GM19397 (cell line): ENCODE measurements around the gene RBM20.
"Not testable (repeated sequence)": the region's sequence is repeated elsewhere in the genome, so short reads cannot be mapped to it uniquely, and the experiment has no call there.

ENCODE experiments used
- ATAC-seq: cut with Tn5 transposase; IDR thresholded peaks from one replicate; pipeline ENCODE4 v1.9.1; 2021; ENCODE audit warnings: mild to moderate bottlenecking, moderate library complexity; ENCODE audit not compliant: unreplicated experiment

Gene RBM20

DNA sequence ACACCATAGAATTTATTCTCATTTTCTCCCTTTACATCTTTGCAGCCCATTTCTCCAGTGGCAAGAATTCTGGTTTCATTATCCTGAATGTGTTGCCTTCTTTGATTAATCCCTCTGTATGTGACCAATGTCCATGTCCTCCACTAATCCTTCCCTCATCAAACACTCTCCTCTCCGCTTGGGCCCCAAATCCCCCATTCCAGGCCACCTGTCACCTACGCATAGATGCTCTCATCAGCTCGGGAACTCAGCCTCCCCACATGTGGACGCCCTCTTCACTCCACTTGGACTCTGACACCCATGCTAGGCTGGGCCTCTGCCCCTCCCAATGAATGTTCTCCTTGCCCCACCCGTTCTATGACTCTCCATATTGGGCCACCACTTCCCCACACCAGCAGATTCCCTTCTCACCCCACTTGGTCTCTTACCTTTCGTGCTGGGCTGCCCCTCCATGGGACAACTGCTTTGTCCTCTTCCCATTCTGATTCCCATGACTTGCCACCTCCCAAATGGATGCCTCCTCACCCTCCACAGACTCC, 18.7 kb upstream of the RBM20 start:
- no peak for ATAC-seq

DNA sequence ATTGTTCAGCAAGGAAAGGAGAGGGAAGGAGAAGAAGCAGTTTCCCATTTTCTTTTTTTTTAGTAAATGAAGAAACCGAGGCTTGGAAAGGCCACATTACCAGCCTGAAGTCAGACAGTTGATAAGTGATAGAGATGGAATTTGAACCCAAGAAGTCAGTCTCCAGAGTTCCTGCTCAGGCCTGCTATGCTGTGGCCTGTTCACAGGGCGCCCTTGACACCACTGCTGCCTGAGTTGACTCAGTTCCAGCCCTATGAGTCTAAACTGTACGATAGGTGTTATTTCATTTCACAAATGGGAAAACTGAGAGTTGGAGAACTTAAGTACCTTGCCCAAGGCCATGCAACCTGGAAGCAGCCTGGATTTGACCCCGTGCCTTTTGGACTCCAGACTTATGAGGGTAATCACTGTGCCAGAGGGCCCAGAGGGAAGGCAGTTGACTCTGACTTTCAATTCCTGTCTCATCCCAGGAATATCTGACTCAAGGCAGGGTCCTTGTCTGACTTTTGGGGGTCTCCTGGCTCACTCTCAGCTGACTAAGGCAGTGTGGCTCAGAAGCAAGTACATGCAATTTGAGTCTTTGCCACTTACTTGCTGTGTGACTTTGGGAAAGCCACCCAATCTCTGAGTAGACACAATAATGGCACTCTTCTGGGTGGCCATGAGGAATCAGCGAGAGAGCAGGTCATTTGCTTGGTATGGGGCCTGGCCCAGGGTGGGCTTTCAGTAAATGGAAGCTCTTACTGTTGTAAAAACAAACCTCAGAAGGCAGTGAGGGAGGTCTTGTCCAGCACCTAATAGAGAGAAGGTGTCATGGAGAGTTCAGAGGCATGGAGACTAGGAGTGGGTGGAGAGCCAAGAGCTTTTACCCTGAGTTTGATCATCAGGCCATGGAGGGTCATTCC, 17.9 kb upstream of the RBM20 start:
- no peak for ATAC-seq

DNA sequence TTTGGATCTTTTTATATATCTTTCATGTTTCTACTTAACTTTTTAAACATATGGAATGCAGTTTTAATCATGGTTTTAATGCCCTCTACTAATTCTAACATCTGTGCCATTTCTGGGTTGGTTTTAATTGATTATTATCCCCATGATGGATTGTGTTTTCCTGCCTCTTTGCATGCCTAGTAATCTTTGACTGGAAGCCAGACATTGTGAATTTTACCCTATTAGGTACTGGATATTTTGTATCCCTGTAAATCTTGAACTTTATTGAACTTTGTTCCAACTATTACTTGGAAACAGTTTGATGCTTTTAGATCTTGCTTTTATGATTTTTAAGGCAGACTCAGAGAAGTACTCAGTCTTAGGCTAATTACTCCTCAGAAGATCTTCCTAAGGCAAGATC, 16.0 kb upstream of the RBM20 start:
- ATAC-seq, result no peak

DNA sequence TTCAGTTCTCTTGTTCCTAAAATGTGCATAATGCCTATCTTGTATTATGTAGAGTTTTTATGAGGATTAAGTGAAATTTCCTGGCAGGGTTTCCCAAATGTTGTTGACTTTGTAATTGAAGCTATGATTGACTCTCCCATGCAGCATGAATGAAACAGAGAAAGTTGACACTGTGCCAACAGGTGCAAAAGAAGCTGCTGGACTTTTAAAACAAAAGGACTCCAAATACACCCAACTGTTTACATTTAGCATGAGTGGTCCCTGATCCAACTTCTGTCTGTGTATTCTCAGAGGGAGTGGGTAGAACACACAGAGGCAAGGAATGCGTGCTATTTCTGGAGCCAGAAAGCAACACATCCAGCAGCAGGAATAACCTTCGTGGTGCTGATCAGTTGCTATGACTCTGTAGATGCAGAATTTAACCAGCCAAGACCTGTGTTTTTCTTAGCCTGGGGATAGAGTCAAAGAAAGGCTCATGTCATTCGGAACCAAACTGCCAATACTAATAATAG, 14.4 kb upstream of the RBM20 start:
- ATAC-seq, result no peak

DNA sequence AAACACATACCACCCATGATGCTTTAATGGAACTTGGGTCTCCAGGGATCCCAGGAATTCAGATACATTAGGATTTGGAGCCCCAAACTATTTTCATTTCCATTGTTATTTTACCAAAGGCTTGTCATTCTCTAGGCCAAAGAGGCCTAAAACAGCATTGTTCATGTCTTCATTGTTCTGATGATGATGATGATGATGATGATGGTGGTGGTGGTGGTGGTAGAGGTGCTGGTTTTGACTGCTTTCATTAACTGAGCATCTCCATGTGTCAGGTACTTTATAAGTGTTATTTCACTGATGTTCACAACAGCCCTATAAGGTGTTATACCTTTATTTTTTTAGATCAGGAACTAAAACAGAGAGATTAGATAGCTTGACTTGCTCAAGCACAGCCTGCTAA, 12.2 kb upstream of the RBM20 start:
- no peak for ATAC-seq

DNA sequence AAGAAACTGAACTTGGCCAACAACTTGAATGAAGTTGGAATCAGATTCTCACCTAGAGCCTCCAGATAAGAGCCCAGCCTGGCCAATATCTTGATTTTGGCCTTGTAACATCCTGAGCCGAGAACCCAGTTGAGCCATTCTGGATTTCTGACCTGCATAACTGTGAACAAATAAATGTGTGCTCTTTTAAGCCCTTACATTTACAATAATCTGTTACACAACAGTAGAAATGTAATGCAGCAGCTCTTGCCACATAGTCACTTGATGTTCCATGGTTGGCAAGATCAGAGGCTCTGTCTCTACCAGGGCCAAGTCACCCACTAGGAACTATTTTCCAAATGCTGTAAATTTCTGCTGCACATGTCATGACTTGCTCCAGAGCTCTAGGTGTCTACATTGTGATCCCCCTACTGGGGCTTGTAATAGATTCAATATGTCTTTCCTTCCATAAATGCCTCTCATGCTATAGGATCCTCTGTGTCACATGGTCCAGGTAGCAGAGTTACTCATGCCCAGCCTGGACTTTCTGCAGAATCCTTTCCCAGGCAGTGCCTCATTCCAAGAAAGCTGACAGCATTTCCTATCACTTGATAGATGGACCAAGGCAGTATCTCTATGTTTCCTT, 11.4 kb upstream of the RBM20 start:
- ATAC-seq, result no peak

DNA sequence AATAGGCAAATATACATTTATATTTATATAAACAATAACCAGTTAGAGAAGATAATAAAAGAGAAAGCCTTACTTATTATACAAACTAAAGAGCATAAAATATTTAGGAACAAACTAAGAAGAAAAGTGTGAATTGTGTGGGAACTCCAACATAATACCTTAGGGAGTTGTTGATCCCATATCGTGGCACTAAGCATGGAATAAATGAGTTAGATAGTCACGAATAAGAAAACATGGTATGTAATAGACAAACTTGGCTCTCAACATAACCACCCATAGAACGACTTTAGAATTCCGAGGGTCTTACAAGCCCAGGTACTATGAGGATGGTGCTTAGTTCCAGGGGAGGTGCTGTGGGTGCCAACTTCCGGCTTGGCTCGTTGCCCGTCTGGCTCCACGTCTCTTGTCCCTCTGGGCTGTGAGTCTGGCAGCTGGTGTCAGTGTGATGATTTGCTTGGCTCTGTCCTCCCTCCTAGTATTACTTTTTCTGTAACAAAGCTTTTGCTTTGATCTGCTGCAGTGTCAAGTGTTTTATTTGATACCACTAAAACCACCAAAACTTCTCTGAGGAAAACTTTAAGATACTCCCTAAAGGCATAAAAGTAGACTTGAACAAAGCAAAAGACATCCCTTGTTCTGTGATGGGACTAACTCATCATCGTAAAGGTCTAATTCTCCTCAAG, 9.5 kb upstream of the RBM20 start:
- no peak for ATAC-seq

DNA sequence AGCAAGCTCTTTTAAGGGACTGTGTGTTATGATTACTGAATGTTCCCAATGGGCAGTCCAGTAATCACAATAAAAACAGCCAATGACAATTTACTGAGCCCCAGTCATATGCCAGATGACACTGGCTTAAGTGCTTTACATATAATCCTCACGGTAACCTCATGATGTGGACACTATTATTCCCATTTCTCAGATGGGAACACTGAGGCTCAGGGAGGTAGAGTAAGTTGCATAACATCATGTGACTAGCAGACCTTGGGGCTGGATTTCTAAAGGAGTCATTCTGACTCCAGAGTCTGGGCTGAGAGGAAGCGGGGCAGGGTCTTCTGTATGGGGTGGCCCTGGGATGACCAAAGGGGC, 7.6 kb upstream of the RBM20 start:
- ATAC-seq, result no peak

DNA sequence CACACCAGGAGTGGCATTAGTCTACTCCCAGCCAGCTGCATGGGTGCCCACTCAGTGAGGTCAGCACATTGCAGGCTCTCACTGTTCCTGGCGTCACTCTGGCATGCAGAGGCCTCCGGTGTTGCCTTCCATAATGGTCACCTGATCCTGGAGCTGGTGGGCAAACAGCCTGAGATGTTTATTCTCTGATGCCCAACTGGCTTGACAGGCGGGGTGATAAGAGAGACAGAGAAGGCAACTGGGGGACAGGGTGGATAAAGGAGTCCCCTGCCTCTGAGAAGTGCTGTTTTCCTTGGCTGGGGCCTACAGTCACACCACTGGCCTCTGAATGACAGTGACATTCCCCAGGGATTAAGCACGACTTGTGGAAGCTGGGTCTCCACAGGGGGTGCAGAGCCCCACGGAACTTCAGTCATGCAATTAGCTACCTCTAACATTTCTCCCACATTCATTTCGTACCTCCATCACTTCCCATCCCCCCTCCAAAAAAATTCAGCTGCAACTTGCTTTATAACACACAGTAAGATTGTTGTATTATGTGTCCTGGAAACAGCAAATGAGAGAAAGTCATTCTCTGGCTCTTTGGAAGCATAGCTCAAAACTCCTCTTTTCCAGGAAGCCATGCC, 7.1 kb upstream of the RBM20 start:
- ATAC-seq, result no peak

DNA sequence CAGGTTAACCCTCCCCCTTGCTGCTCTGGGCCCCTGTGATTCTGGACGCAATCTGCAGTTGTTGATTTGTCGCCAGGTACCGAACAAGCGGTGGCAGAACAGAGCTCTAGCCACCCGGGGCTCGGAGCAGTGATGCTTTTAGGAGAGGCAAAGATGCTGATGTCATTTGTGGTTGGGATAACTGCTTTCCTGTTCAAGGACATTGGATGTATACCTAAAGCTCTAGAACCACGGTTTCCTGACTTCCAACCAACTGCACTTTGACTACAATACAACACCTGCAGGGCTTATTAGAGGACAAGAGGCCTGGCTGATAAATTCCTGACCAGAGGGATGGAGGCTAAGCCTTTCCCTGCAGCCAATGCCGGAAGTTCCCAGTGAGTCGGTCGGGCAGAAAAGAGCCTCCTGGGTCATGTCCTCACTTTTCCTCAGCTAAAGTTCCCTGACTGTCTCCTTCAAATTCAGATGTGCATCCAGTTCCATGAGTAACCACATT, 6.5 kb upstream of the RBM20 start:
- no peak for ATAC-seq

DNA sequence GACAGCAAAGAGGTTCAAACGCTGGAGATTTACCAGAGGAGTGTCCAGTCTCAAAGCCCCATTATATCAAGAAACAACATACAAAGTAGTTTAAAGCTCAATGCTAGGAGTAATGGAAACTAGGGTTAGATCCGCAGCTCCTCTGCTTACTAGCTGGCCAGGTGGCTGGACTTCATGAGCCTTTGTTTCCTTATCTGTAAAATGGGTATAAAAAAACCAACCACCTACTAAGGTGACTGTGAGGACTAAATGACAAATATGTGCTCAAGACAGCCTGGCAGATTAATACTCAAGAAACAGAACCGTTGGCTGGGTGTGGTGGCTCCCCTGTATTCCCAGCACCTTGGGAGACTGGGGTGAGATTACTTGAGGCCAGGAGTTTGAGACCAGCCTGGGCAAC, 5.8 kb upstream of the RBM20 start:
- no peak for ATAC-seq

DNA sequence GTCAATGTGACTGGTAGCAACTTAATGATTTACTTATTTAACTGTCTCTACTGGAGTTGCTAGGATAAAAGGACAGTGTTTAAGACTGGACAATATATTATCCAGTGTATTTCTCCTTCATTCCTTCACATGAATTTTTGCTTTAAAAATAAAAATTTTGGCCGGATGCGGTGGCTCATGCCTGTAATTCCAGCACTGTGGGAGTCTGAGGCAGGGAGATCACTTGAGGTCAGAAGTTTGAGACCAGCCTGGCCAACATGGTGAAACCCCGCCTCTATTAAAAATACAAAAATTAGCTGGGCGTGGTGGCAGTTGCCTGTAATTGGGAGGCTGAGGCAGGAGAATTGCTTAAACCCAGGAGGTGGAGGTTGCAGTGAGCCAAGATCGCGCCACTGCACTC, 5.1 kb upstream of the RBM20 start:
- ATAC-seq, result not testable (repeated sequence)

DNA sequence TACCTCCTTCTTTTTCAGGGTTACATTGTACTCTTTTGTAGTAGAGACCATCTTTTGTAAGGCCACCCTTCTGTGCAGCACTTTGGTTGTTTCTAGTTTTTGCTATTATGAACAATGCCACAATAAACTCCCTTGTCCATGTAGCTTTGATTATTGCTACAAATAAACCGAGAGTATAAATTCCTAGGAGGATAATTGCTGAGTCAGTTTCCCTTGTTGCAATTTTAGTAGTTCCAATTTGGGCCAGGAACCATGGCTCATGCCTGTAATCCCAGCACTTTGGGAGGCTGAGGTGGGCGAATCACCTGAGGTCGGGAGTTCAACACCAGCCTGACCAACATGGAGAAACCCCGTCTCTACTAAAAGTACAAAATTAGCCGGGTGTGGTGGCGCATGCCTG, 4.3 kb upstream of the RBM20 start:
- ATAC-seq, result not testable (repeated sequence)

DNA sequence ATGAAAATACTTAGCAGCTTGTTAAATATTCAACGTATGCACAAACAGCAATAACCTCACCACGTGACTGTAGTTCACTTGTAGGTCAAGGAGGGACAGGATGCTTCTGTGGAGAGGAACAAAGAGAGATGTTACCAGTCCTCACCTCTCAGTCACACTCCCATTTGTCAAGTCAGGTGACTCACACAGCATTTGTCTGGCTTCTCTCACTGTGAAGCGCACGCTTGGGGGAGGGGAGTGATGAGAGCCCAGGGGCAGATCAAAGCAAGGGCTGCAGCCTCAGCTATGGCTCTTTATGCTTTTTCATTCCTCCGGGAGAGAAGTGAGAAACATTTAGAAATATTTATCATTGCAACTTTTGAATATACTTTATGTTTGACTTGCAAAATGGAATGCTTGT, 2.9 kb upstream of the RBM20 start:
- no peak for ATAC-seq

DNA sequence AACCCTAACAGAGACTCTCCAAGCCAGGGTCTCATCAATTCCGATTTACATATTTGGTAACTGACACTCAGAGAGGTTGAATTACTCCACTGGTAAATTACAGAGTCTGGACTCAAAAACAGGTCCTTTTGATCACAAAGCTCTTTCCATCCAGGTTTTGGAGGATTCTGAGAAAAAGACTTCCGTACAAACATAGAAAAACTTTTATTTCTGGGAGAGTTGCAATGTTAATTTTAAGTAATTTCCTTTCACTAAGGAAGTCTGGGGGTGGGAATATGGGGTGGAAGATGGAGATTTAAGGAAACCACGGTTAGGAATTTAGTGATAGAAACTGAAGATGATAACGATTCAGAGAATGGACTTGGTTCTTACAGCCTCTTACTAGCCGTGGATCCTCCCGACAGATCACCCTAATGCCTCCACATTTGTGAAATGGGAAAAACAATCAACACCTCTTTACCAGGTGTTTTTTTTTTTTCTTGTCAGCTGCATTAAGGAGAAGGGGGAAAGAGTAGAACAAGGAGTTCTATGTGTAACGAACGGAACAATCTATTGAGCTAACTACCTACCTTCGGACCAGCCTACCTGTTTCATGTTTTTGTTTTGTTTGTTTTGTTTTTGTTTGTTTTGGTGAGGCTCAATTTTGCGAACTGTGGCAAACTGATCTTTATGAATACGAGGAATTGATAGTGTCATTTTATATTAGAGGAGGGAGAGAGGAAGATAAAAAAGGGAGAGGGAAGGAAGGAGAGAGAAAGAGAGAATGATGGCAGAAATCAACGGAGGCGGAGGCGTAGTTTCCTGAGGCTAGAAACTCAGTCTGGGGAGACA, 1.7 kb upstream of the RBM20 start:
- ATAC-seq, result no peak

DNA sequence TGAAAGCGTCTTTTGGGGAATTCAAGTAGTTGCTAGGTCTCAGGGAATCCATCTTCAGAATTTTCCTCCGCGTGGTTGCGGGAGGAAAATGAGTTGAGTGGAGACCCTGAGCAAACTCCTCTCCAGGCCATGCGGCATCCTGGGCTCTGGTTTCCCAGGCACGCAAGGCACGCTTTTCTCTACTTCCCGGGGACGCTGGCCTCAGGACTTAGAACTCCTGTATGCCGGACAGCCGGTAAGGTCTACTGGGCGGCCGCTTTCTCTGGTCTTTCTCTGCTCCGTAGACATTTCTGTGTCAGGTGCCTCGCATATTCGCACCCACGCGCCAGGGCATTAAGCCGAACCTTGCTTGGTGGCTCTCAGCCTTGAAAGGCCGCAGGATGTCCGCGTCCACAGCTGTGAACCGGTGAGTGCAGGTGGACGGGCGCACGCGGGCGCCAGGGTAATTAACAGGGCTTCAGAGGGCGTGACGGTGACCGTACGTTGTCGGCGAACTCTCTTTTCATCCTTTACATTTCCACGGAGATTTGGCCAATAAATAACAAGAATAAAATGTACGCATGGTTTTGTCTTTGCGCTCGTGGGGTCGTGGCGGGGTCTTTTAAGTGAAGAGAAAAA, 992 bp upstream of the RBM20 start:
- no peak for ATAC-seq

DNA sequence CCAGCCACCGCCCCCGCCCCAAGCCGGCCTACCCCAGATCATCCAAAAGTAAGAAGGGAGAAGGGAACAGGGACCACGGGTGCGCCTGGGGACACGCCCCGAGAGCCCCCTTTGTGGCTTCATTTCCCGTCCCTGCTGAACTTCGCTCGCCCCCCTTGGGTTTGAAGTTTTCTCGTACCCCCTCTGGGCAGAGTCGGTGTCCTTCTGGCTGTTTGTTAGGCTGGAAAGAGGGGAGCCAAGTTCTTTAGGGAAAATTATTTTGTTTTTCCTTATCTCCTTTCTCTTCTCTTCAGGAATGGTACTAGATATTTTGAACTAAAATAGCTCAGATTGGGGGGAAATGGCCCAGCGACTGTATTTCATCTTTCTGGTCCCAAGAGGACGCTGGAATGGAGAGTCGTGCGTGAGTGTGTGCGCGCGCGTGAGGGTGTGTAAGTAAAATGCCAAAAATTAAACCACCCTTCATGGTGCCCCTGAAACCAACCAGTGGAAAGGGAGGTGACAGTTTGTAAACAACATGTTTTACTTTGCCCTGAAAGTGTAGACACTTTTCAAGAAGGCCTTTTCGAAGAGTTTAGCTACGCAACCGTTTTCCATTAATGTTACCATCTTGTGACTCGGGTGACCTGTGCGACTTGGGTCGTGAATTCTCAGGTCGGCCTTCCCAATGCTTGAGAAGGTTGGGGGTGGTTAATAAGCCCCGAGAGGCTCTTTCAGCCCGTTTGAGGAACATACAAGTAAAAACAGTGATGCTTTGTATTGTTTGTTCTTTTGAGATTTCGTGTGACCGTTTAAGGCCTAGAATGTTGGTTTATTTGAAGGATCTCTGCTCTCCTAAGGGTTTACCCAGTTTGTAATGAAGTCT, 694 bp downstream of the RBM20 start:
- ATAC-seq, result no peak

DNA sequence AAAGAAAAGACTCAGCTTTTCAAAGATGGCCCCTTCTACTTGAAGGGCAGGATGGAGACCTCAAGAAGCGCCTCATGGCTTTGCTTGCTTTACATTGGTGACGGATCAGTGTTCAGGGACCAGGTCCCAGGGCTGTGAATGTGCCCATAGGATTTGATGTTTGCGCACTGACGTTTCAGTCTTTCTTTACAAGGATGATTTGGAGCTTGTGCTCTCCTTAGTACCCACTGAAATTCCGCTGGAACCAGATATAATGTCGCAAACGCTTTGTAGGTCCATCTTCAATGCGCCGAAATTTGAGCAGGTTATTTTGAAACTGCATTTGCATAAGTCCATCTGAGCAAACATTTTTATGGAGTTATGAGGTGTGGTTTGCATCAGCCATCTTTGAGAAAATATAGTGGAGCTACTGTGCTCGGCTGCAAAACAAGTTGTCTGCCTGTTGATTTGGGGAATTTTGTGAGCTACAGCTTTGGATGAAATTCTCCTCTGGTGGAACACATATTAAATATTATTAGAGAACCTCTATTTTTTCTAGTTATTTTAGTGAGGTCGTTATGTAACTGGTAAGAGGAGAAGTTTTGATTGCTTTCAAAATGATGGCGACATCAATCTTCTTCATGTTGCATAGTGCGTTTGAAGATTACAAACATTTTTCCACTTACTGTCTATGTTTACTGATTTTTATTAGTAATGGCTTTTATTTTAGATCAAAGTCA, 2.4 kb downstream of the RBM20 start:
- ATAC-seq, result no peak
